D721Med (cell line): Measurements from ENCODE around the gene BSCL2.

ENCODE experiments used
- DNase-seq: peaks from one replicate; pipeline ENCODE4 v3.0.0; 2011; ENCODE audit warnings: low spot score; ENCODE audit not compliant: insufficient read length
- FAIRE-seq: peaks from 2 replicates; lab custom pipeline; 2011; peaks lifted over from hg19 to GRCh38; lab: Jason Lieb, UNC
- CTCF ChIP-seq: IDR thresholded peaks from 2 replicates; pipeline ENCODE4 v1.5.1; 2012; ENCODE audit warnings: mild to moderate bottlenecking, control low read depth; ENCODE audit not compliant: insufficient read depth; ENCODE audit errors: missing control alignments

BSCL2 gene

DNA sequence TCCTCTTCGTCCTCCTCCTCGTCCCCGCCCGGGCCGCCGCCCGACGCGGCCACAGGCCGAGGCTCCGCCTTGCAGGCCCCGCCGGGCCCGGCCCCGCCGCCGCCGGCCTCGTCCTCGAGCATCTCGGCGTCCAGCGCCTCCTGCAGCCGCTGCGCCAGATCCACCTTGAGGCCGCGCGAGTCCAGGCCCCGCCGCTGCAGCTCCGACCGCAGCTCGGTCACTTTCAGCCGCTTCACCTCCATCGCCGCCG lies 19.6 kb upstream of the BSCL2 start:
- FAIRE-seq (no peak), DNase-seq (no peak)
- TF ChIP-seq CTCF = no peak

DNA sequence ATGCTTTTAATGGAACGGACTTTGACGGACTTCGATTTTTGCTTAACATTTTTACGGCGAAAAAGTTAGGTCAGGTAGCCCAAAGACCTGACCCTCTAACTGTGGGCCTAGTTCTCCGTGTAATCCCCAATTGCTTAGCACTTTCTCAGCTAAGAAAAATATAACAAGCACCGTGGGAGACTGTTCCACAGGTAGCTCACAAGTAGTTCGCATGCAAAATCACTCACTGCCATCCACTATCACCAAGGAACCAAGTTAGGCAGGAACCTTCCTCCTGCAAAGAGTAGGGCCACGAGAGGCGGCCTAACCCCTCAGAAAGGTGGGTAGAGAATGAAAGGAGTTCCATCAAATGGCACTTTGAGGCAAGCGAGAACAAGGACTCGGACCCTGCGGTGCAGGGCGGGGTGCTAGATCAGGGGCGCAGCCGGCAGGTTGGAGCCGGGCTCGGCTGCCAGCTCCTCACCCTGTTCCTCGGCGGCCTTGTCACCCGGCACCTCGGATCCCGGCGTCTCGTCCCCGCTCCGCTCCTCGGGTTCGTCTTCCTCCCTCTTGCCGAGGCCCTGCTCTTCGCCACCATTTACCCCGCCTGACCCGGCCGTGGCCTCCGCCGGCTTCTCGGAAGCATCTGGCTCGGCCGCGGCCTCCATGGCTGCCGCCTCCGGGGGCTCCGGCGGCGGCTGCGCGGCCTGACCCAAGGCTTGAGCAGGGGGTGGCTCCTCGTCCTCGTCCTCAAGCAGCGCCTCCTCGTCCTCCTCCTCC lies 19.1 kb upstream of the BSCL2 start:
- DNase-seq (no peak), FAIRE-seq (no peak)
- no peak for TF ChIP-seq CTCF

DNA sequence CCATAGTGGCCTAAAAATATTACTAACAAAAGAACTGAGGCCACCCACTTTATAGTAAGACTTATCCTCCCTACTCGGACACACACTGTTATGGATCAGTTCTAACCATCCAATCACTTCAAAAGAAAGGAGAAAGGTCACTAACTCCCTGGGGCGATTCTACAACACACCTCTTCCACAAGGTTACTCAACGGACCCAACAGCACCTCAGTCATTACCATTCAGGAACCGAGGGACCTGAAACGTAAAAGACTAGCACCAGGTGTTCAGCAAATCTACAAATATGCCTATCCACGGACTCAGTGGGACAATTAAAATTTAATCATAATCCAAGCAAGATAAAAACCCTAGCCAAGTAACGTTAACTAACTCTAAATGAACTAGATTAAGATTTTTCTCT lies 18.4 kb upstream of the BSCL2 start:
- no peak for FAIRE-seq

GRCh38 chr11:62724171-62724570 lies 16.9 kb upstream of the BSCL2 start:
- TF ChIP-seq CTCF = no peak
- DNase-seq = no peak
- no peak for FAIRE-seq

More for the DNA sequence above, 18.4 kb upstream of the BSCL2 start:
- no peak for TF ChIP-seq CTCF
- DNase-seq = no peak

- no peak for FAIRE-seq
- TF ChIP-seq CTCF = peak; percentile 14
- no peak for DNase-seq
Measured at GRCh38 chr11:62721994-62722393, 14.8 kb upstream of the BSCL2 start.

DNA sequence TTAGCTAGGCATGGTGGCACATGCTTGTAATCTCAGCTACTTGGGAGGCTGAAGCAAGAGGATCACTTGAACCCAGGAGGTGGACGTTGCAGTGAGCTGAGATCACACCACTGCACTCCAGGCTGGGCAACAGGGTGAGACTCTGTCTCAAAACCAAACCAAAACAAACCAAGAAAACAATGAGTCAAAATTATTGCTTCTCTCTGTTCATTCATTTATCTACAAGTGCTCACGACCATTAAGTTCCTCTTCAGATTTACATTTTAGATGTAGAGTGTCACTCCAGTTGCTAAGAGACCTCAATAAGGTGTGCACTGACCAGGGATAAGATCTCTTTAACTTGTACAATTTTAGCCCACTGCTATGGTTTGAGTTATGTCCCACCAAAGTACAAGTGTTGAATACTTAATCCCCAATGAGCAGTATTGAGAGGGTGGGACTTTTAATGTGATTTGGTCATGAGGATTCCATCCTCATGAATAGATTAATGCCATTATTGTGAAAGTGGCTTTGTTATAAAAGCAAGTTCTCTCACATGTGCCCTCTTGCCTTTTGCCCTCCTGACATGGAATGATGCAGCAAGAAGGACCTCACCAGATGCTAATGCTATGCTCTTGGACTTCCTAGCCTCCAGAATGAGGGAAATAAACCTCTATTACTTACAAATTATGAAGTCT lies 12.2 kb upstream of the BSCL2 start:
- FAIRE-seq = no peak
- TF ChIP-seq CTCF = no peak

DNA sequence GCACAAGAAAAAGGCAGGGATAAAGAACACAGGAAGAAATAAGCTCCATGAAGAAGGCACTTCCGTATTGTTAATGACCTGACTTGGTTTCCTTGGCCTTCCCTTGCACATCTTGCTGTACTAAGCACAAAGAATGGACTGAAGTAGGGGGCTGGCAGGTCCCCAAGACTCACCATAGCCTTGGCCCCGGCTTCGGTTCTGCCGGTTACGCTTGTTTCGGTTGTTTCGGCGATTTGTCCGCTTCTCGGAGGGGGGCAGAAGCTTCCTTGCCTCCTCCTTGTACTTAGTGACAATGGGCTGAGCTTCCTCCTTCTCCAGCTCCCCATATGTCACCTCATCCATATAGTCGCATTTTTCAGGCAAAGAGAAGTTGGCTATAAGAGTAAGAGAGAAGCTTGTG lies 9.6 kb upstream of the BSCL2 start:
- FAIRE-seq = no peak
- no peak for TF ChIP-seq CTCF

More for the DNA sequence above, 12.2 kb upstream of the BSCL2 start:
- DNase-seq = no peak

More for the DNA sequence above, 9.6 kb upstream of the BSCL2 start:
- DNase-seq = no peak
